ENCODE measurements around the gene SNIP1.

DNA sequence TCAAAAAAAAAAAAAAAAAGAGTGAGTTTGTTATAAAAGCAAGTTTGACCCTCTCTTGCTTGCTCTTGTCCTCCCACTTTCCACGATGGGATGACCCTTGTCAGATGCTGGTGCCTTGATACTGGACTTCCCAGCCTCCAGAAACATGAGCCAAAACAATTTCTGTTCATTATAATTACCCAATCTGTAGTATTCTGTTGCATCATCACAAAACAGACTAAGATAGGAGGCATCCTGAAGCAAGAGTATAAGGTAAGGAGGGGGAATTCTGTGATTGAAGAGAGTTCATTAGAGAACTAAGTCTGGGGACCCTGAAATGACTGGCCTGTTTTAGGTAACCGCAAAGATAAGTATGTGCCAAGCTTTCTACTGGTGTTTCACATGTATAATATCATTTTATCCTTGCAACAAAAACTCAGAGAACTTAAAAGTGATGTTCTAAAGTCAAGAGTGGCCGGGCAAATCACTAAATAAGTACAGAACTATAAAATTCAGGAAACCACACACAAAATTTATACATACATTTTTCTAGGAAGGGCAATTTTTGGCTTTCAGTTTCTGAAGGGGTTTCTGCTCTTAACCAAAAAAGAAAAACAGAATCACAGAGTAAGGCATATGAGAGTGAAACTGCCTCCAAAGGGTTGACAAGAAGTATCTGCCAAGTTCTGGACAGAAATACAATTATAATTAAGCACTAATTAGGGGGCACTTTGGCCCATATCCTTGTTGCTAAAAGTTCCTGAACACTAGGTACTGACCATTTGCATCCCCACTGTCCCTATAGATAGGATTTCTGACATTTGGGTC lies 16.6 kb upstream of the SNIP1 start:
- TF ChIP-seq ETV6 (conservative IDR thresholded peaks at IDR 0.05 in 1 of 2, IDR thresholded peaks at IDR 0.05 in 1 of 2; ENCODE audit: borderline replicate concordance in 1 of 2, low read depth in 1 of 2) (no peak), POLR2AphosphoS5 (IDR thresholded peaks at IDR 0.05; ENCODE audit: low read length) (no peak), ZNF592 (IDR thresholded peaks at IDR 0.05) (no peak), RCOR1 (conservative IDR thresholded peaks at IDR 0.05; ENCODE audit: low read depth, low read length) (no peak)
- TF ChIP-seq, protein P1, sequence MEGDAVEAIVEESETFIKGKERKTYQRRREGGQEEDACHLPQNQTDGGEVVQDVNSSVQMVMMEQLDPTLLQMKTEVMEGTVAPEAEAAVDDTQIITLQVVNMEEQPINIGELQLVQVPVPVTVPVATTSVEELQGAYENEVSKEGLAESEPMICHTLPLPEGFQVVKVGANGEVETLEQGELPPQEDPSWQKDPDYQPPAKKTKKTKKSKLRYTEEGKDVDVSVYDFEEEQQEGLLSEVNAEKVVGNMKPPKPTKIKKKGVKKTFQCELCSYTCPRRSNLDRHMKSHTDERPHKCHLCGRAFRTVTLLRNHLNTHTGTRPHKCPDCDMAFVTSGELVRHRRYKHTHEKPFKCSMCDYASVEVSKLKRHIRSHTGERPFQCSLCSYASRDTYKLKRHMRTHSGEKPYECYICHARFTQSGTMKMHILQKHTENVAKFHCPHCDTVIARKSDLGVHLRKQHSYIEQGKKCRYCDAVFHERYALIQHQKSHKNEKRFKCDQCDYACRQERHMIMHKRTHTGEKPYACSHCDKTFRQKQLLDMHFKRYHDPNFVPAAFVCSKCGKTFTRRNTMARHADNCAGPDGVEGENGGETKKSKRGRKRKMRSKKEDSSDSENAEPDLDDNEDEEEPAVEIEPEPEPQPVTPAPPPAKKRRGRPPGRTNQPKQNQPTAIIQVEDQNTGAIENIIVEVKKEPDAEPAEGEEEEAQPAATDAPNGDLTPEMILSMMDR (IDR thresholded peaks at IDR 0.05 in 2 of 3, conservative IDR thresholded peaks at IDR 0.05 in 1 of 3; ENCODE audit: control insufficient read depth in 2 of 3, extremely low read depth in 1 of 3, insufficient read depth in 1 of 3, low read depth in 3 of 3, low read length in 3 of 3): no peak
- TF ChIP-seq, protein P2, sequence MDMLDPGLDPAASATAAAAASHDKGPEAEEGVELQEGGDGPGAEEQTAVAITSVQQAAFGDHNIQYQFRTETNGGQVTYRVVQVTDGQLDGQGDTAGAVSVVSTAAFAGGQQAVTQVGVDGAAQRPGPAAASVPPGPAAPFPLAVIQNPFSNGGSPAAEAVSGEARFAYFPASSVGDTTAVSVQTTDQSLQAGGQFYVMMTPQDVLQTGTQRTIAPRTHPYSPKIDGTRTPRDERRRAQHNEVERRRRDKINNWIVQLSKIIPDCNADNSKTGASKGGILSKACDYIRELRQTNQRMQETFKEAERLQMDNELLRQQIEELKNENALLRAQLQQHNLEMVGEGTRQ (IDR thresholded peaks at IDR 0.05; ENCODE audit: borderline replicate concordance, low read depth, low read length): no peak
